HG03039 (cell line): Measurements from ENCODE around the gene DHRS9.
"Not testable (repeated sequence)": the region's sequence is repeated elsewhere in the genome, so short reads cannot be mapped to it uniquely, and the experiment has no call there.

Experiments
- ATAC-seq: cut with Tn5 transposase; IDR thresholded peaks from one replicate; pipeline ENCODE4 v1.9.1; 2021; ENCODE audit warnings: mild to moderate bottlenecking, moderate library complexity; ENCODE audit not compliant: unreplicated experiment

The DHRS9 gene

DNA sequence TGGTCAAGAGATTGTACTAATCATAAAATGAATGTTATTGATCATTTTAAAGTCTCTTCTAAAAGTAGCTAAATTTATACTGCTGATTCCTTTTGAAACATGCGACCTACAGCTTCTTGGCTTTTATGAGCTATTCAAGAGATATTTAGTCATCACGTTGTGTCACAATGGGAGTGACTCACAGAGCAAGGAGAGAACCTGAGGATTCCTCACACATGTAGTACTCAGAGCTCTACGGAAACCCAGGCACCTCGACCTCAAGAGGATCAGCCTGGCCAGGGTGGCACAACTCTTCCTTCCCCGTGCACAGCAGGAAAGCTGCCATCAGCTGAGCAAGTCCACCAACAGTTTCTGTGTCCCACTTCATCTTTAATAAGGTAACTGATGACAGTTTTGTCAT, at the start of gene DHRS9:
Gene DHRS9, plus strand, starts transcription at position 223 of the 400 bp plus-strand sequence. CDS start 12,019 bp downstream, outside the sequence.
- no peak for ATAC-seq

DNA sequence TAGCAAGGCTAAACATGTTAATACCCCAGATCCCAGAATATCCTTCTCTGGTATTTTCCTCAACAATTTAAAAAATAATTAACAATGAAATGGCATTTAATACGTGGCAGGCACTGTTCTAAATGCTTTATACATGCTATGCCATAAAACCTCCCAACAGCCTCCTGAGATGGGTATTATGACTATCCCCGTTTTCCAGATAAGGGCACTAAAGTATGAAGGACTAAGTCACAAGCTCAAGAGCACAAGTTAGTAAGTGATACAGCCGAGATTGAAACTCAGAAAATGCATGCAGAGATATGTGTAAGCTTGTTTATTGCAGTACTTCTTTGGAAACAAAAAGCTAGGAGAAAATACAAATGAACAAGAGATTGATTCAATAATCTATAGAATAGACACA, 46.2 kb upstream of the DHRS9 start:
- no peak for ATAC-seq

DNA sequence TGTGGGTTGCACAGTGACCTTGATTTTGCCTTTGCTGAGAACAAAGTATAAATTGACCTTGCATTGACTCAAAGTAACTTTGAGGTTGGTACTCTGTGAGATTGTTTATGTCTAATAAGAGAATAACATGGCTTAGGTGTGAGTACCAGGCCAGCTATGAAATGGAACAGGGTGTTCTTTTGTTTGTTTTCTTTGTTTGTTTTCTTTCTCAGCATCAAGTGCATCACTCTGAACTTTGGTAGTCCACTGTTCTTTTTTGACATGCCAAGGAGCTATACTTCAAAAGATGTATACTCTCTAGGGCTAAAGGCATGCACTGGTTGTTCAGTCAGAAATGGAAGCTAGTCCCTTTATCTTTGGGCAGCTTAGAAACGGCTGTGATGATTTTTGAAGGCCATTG, 43.3 kb upstream of the DHRS9 start:
- ATAC-seq = no peak

DNA sequence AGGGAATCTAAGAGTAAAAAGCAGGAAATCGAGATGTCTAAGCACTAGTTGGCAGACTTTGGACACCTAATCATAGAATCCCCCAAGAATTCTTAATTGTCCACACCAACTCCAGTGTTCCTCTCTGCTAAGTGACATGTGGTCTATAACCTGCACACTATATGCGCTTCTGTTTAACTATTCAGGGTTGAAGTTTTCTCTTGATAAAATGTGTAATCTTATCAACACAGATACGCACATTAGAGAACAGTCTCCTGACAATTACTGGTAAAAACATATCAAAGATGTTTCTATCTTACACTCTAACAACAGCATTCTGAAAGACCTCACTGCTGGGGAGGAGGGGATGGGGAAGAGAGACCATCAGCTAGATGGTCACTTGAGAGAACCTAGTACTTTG, 42.1 kb upstream of the DHRS9 start:
- no peak for ATAC-seq

DNA sequence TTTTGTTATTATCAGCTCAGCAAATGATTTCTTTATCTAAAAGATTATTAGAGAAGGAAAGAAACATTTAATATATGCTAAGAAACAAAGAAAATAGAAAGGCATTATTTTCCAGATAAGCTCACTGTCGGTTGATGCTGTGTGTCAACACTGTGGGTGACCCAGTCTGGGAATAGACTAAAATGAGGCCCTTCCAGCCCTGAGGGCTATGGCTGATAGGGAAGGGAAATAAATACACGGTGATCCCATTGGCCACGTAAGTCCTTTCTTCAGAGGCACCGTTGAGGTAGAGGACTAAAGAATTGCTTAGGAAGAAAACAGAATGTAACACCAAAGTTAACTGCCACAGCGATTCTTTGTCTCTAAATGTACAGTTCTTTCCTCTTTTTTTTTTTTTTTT, 40.0 kb upstream of the DHRS9 start:
- no peak for ATAC-seq

DNA sequence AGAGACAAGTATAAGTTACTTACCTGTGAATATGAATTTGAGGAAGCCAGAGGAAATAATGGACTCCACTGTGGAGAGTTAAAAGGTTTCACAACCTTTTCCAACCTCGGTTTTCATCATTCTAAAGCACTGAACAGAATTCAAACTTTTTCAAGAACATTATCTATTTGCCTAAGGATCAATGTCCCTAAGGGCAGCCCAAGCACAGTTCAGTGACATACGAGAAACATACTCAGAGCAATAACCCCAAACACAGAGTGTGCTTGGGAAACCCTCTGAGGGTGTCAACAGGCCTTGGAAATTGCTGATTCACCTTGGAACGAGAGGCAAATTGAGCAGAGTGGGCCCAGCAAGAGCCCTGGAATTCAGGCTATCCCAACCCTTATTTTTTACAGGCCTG, 38.2 kb upstream of the DHRS9 start, which contains the start of gene ABCB11:
Gene ABCB11, minus strand, starts transcription at position 123 of the 400 bp plus-strand sequence. CDS start 13,199 bp downstream, outside the sequence.
- no peak for ATAC-seq

DNA sequence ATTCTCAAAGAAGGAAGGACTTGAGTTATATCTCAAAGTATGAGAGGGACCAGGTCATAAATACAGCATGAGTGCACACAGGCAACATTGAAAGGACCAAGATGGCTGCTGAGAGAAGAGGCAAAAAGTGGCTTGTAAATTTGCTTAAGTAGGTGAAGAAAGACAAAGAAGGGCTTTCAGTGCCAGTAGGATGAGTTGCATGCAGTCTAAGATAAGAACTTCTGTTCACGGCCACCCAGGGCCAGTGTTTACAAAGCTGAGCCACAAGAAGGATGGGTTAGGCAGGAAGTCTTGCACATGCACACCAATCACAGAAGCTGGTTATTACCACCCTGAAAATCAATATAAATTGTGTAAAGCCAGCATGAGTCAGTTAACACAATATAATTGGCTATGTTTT, 35.1 kb upstream of the DHRS9 start:
- no peak for ATAC-seq

DNA sequence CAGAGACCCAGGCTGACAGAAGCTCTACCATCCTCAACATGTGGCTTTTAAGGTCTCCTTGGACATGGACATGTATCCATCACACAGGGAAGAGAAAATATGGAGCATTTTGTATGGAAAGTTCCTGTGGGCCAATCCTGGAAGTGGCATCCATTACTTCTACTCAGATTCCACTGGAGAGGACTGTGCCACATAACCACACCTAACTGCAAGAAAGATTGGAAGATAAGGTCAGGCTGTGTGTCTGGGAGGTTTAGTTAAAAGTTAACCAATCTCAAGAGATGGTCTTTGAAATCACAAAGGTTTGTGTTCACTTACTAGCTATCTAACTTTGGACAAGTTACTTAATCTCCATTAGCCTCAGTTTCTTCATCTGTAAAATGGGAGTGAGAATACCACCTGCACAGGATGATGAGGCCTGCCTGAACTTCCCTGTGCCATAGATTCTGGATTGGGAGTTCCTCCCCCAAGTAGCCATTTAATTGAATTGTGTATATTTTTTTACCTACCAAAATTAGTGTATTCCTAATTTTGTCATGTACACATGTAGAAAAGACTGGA, 34.3 kb upstream of the DHRS9 start:
- no peak for ATAC-seq

DNA sequence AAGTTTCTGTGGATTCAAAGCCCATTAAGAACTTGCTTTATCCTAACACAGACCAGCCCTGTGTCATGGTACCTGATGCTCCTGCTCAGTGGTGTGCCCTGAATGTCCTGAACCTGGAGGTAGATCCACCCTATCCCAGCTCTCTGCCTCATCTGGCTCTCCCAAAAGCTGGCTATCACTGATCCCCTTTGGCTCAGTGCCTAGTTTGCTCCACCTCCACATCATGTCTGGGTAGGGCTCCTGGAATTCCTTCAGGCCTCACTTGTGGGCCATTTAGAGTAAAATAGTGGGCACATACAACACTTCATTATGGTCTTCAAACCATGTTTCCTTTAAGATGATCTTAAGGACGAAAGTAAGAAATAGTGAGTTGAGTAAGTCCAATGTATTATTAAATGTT, 33.5 kb upstream of the DHRS9 start:
- no peak for ATAC-seq

DNA sequence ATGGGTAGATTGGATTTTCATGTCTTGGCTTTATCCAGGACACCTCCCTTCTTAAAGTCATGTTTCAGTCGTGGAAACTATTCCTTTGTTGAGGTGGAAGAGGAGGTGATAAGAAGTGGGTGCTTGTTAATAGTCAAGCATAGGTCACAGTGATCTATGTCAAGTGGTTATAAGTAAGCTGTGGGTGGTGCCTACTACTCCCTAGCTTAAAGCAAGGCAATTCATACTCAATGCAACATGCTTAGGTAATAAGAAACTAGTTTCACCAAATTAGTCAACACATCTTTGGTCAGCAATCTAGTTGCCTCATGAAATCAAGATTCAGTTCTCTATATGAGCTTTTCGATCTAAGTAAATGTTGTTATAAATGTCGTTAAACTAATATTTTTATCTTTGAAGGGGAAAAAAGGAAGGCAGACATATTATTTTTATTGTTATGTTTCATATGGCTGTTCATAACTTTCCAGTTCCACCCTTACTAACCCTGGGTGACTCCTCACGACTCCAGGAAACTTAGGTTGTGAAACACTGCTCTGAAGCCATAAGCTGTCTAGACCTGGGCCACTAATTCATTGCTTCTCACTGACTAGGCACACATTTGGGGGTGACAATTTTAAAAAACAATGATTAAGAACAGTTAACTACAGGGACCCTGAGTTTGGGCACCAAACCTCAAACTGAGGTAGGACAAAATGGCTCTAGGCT, 32.5 kb upstream of the DHRS9 start:
- ATAC-seq = no peak

DNA sequence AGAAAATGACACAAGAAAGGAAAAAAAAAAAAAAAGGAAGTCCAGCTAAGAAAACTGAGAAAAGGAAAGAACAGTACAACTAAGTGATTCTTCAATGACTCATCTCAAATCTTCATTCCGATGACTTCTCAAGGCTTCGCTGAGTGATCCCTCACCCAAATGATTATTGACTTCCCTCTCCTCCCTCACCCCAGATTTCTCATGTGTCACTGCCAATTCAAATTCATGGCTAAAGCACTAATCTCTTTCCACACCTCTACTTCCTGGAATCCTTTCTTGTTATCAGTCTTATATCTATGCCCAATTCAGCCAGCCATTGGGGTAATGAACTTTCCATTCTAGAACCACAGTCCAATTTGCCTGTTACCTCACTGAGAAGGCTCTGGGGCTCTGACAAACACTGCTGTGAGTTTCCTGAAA, 31.0 kb upstream of the DHRS9 start:
- ATAC-seq = peak; percentile 53

DNA sequence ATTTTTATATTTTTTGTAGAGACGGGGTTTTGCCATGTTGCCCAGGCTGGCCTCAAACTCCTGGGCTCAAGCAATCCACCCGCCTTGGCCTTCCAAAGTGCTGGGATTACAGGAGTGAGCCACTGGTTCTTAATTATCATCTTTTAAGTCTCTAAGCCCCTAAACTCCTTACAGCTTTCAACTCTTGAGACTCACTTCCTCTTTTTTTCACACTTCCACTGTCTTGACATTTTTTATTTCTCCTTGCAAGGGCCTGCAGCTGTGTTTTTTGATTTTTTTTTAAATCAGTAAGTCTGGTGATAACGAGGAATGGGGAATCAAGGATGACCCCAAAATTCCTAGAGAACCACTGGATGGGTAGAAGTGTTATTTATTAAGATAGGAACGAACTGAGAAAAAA, 29.7 kb upstream of the DHRS9 start:
- no peak for ATAC-seq

DNA sequence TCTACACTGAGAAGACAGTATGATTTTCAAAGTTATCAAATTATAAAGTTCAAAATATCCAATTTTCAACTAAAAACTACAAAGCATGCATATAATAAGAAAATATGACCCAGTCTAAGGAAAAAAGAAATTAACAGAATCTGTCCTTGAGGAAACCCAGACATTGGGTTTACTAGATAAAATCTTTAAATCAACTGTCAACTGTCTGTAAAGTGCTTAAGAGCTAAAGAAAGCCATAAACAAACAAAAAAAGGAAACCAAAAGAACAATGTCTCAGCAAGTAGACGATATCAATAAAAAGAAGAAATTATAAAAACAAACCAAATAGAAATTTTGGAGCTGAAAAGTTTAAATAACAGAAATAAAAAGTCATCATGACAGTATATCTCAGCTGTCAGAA, 27.8 kb upstream of the DHRS9 start:
- no peak for ATAC-seq

DNA sequence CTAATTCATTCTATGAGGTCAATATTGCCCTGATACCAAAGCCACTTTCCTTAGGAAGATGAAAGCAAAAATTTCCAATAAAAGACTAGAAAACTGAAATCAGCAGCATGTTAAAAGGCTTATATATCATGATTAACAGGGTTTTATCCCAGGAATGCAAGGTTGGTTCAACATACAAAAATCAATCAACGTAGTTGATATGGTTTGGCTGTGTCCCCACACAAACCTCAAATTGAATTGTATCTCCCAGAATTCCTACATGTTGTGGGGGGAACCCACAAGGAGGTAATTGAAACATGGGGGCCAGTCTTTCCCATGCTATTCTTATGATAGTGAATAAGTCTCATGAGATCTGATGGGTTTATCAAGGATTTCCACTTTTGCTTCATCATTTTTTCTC, 26.5 kb upstream of the DHRS9 start:
- ATAC-seq = no peak

DNA sequence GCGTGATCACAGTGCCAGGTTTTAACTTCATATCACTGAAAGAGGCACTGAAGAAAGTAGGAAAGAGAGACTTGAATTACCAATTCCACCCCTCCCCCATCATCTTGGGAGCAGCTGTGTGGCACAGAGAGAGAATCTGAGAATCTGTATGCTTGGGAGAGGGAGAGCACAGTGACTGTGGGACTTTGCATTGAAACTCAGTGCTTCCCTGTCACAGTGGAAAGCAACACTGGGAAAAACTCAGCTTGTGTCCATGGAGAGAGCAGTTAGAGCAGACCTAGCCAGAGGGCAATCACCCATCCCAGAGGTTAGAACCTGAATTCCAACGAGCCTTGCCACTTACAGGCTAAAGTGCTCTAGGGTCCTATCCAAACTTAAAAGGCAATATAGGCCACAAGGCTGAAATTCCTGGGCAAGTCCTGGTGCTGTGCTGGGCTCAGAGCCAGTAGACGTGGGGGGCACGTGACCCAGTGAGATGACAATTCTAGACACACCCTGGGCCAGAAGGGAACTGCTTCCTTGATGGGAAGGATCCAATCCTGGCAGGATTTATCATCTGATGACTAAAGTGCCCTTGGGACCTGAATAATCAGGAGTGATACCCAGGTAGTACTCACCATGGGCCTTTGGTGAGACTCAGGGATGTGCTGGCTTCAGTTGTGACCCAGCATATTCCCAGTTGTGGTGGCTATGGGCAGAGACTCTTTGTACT, 22.8 kb upstream of the DHRS9 start:
- no peak for ATAC-seq

DNA sequence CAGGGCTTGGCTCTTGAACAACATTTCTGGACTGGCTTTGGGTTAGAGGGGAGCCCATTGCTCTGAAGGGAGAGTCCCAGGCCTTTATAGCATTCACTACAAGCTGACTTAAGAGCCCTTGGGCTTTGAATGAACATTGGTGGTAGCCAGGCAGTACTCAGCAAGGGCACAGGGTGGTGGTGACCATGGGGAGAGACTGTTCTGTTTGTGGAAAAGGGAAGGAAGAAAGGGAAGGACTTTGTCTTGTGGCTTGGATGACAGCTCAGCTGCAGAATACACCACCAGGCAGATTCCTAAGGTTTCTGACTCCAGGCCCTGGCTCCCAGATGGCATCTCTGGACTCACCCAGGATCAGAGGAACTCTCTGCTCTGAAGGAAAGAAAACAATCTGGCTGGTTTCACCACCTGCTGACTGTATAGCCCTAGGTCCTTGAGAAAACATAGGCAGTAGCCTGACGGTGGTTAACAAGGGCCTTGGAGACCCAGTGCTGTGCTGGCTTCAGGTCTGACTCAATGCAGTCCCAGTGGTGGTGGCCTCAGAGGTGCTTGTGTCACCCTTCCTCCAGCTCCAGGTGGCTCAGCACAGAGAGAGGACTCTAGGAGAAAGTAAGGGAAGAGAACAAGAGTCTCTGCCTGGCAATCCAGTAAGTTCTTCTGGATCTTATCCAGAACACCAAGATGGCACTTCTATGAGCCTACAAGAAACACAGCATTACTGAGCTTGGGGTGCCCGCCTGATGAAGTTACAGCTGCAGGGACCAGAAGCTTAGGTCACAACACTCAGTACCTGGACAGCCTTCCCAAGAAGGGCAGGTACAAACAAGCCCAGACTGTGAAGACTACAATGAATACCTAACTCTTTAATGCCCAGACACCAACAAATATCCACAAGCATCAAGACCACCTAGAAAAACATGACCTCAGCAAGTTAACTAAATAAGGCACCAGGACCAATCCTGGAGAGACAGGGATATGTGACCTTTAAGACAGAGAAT, 21.8 kb upstream of the DHRS9 start:
- no peak for ATAC-seq

DNA sequence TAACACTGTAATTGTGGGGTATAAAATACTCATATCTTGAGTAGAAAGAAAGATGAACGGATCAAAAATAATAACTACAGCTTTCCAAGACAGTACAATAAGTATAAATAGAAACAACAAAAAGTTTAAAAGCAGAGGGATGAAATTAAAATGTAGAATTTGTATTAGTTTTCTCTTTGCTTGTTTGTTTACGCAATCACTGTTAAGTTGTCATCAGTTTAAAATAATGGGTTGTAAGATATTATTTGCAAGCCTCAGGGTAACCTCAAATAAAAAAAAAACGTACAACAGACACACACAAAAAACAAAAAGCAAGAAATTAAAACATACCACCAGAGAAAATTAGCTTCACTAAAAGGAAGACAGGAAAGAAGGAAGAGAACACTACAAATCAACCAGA, 20.2 kb upstream of the DHRS9 start:
- ATAC-seq = no peak

DNA sequence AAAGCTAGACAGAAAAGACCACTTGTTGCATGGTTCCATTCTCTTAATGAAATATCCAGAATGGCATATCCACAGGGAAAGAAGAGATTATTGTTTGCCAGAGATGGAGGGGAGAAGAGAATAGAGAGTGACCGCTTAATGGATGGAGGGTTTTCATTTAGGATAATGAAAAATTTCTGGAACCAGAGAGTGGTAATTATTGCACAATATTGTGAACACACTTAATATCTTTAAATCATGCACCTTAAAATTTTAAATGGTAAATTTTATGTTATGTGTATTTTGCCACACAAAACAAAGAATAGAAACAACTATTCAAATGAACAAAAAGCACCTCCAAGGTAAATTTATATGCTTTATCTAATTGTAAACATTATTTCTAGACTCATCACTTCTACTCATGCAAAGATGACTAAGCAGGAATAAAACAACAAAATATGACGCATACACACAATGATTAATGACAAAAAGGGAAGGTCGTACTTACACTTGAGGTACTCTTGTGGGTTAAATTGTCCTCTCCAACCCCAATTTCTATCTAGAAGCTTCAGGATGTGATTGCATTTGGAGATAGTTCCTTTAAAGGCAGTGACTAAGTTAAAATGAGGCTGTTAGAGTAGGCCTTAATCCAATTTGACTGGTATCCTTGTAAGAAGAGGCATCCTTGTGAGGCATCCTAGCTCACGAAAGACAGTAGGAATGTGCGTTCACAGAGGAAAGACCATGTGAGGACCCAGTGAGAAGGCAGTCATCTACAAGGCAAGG, 18.7 kb upstream of the DHRS9 start:
- ATAC-seq = no peak

DNA sequence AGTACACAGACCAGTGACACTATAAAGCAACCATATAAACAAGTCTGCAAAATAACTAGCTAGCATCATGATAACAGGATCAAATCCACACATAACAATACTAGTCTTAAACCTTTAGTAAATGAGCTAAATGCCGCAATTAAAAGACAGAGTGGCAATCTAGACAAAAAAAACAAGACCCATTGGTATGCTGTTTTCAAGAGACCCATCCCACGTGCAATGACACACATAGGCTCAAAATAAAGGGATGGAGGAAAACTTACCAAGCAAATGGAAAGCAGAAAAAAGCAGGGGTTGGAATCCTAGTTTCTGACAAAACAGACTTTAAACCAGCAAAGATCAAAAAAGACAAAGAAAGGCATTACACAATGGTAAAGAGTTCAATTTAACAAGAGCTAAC, 14.8 kb upstream of the DHRS9 start:
- ATAC-seq = not testable (repeated sequence)

DNA sequence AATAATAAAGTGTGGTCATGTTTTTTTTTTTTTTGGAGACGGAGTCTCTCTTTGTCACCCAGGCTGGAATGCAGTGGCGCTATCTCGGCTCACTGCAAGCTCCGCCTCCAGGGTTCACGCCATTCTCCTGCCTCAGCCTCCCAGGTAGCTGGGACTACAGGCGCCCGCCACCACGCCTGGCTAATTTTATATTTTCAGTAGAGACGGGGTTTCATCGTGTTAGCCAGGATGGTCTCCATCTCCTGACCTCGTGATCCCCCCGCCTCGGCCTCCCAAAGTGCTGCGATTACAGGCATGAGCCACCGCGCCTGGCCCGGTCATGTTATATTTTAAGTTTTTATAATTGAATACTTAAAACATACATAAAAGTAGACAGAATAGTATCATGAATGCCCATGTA, 5.2 kb upstream of the DHRS9 start:
- not testable (repeated sequence) for ATAC-seq
